ENCODE measurements around the gene PDE8B.

The PDE8B gene

DNA sequence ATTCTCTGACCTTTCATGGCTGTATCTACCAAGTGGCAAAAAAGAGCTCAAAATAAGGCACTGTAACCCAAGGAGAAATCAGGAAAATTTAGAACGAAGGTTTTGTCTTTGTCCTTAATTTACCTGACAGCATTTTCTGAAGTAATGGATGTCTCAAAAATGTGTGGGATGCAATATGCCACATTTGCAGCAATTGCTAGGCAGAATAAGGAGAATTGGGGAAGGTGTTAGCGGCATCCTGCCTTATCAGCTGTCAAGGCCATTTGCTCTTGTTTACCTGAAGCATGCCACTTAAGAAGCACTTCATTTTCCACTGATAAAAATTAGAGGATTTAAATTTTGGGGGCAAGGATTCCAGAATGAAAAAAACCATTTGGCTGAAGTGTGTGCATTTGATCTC is 39.0 kb downstream of the PDE8B start:
- DNase-seq: no peak
- H3K4me3 ChIP-seq (ENCODE audit: low read length): no peak overlapping the region
- H3K9ac ChIP-seq (ENCODE audit: low read length): no peak overlapping the region
- no peak overlapping the region for H3K27ac ChIP-seq (ENCODE audit: low read length)
- H3K27me3 ChIP-seq (replicated peaks; ENCODE audit: insufficient read depth, low read length): no peaks in the 10 kb centered on the region
- H4K20me1 ChIP-seq (ENCODE audit: insufficient read depth, low read length): no peaks in the 10 kb centered on the region
- H3K9me2 ChIP-seq (replicated peaks; ENCODE audit: insufficient read depth, low read length): no peaks in the 10 kb centered on the region
- H3K36me3 ChIP-seq (replicated peaks; ENCODE audit: insufficient read depth, low read length): no peaks in the 10 kb centered on the region
- H3K9me3 ChIP-seq (replicated peaks; ENCODE audit: insufficient read depth, low read length): no peaks in the 10 kb centered on the region
- H2AFZ ChIP-seq (ENCODE audit: low read length): no peak overlapping the region
- TF ChIP-seq EZH2phosphoT487 (IDR thresholded peaks at IDR 0.05; ENCODE audit: low read length): no peak
- H3K4me1 ChIP-seq (ENCODE audit: low read length): no peaks in the 10 kb centered on the region
- no peaks in the 10 kb centered on the region for H3K79me2 ChIP-seq (ENCODE audit: low read length)
- no peaks in the 10 kb centered on the region for H3F3A ChIP-seq (ENCODE audit: insufficient read depth, low read length)
- H3K4me2 ChIP-seq (ENCODE audit: low read depth, low read length): no peak overlapping the region

DNA sequence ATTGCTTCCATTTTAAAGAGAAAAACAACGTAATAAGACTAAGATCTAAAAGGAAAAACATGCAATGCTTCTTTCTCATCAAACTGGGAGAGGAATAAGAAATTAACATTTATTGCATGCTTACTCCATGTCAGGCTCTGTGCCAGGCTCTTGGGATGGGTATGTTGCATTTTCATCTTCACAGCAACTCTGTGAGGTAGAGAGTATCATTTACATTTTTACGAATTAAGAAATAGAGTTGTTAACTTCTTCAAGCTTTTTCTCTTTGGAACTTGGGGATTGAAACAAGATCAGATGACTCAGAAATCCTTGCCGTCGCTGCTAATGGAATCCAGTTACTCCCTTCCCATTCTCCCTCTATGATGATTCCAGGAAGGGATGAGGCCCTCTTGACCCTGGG is 39.5 kb downstream of the PDE8B start:
- Histone ChIP-seq H2AFZ (ENCODE audit: low read length) (no peak overlapping the region), H3K27me3 (replicated peaks; ENCODE audit: insufficient read depth, low read length) (no peaks in the 10 kb centered on the region), H4K20me1 (ENCODE audit: insufficient read depth, low read length) (no peaks in the 10 kb centered on the region), H3K4me1 (ENCODE audit: low read length) (no peaks in the 10 kb centered on the region), H3K36me3 (replicated peaks; ENCODE audit: insufficient read depth, low read length) (no peaks in the 10 kb centered on the region), H3K4me3 (ENCODE audit: low read length) (no peak overlapping the region), H3K9me2 (replicated peaks; ENCODE audit: insufficient read depth, low read length) (no peaks in the 10 kb centered on the region), H3F3A (ENCODE audit: insufficient read depth, low read length) (no peaks in the 10 kb centered on the region), H3K79me2 (ENCODE audit: low read length) (no peaks in the 10 kb centered on the region), H3K27ac (ENCODE audit: low read length) (no peak overlapping the region), H3K4me2 (ENCODE audit: low read depth, low read length) (no peak overlapping the region), H3K9ac (ENCODE audit: low read length) (no peak overlapping the region), H3K9me3 (replicated peaks; ENCODE audit: insufficient read depth, low read length) (no peaks in the 10 kb centered on the region)
- no peak for TF ChIP-seq EZH2phosphoT487 (IDR thresholded peaks at IDR 0.05; ENCODE audit: low read length)
- TF ChIP-seq CTCF (IDR thresholded peaks at IDR 0.05; ENCODE audit: low read length): no peak
- TF ChIP-seq EZH2 (optimal IDR thresholded peaks at IDR 0.05; ENCODE audit: low read depth, low read length): no peak
- DNase-seq: no peak

DNA sequence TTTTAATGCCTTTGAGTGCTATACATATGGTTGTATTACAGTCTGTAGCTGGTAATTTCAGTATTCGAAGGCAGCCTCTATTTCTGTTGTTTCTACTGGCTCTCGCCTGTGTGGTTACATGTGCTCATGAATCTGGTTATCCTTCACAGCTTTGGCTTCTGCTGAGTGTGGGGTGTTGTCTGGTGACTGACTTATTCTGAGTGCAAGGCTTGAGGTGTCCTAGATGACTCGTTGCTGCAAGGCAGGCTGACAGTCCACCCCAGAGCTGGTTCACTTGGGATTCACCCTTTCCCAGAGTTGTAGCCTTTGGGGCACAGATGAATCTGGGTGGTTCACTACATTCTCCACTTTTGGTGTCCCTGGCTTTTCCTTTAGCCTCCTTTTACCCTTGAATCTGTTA is 41.4 kb downstream of the PDE8B start:
- Histone ChIP-seq H3K27me3 (replicated peaks; ENCODE audit: insufficient read depth, low read length) (no peaks in the 10 kb centered on the region), H3K4me1 (ENCODE audit: low read length) (no peaks in the 10 kb centered on the region)

More for the DNA sequence above, 41.4 kb downstream of the PDE8B start:
- no peak for DNase-seq
- Histone ChIP-seq H3K9ac (ENCODE audit: low read length) (no peak overlapping the region), H3K36me3 (replicated peaks; ENCODE audit: insufficient read depth, low read length) (no peaks in the 10 kb centered on the region), H3K27ac (ENCODE audit: low read length) (no peak overlapping the region), H3K9me3 (replicated peaks; ENCODE audit: insufficient read depth, low read length) (no peaks in the 10 kb centered on the region), H3K9me2 (replicated peaks; ENCODE audit: insufficient read depth, low read length) (no peaks in the 10 kb centered on the region), H3K79me2 (ENCODE audit: low read length) (no peaks in the 10 kb centered on the region), H3F3A (ENCODE audit: insufficient read depth, low read length) (no peaks in the 10 kb centered on the region), H3K4me3 (ENCODE audit: low read length) (no peak overlapping the region), H2AFZ (ENCODE audit: low read length) (no peak overlapping the region), H4K20me1 (ENCODE audit: insufficient read depth, low read length) (no peaks in the 10 kb centered on the region), H3K4me2 (ENCODE audit: low read depth, low read length) (no peak overlapping the region)
- TF ChIP-seq EZH2phosphoT487 (IDR thresholded peaks at IDR 0.05; ENCODE audit: low read length) (no peak), CTCF (IDR thresholded peaks at IDR 0.05; ENCODE audit: low read length) (no peak), EZH2 (optimal IDR thresholded peaks at IDR 0.05; ENCODE audit: low read depth, low read length) (no peak)

Measured in MM.1S (cell line).